Uterus (tissue), 4 donors: ENCODE measurements around the gene WIZ. TPM values are rescaled to one million over a fixed set of nuclear protein-coding genes. Genes with fewer than 3 reads are reported as not detected.

Experiments used
- DNase-seq, 2 donors: peaks; one replicate each; pipeline ENCODE4 v3.0.0-alpha.2; 2019 to 2020
- H3K27ac ChIP-seq, 2 donors: fragments of 200-600 bp; sonication (generic); 1 replicate in 1 of 2; 2 replicates in 1 of 2; pipeline ENCODE4 v1.5.1; 2016 to 2018
- H3K27me3 ChIP-seq, 2 donors: fragments of 200-600 bp; sonication (generic); one replicate each; pipeline ENCODE4 v1.5.1; 2018 to 2019; ENCODE audit warnings: control low read depth in 1 of 2
- H3K36me3 ChIP-seq, 2 donors: fragments of 200-600 bp; sonication (generic); one replicate each; pipeline ENCODE4 v1.5.1; 2019; ENCODE audit warnings: control low read depth in 1 of 2
- H3K4me1 ChIP-seq, 2 donors: fragments of 200-600 bp; sonication (generic); one replicate each; pipeline ENCODE4 v1.5.1; 2018 to 2019; ENCODE audit warnings: control low read depth in 1 of 2
- H3K4me3 ChIP-seq, 2 donors: fragments of 200-600 bp; sonication (generic); 1 replicate in 1 of 2; 2 replicates in 1 of 2; pipeline ENCODE4 v1.5.1; 2018 to 2019; ENCODE audit warnings: mild to moderate bottlenecking in 1 of 2
- H3K9me3 ChIP-seq, 2 donors: fragments of 200-600 bp; sonication (generic); one replicate each; pipeline ENCODE4 v1.5.1; 2019; ENCODE audit warnings: control low read depth in 1 of 2
- CTCF ChIP-seq, 4 experiments: fragments of 200-600 bp in 2 of 4; fragments of 450-650 bp in 2 of 4; sonication (generic) in 2 of 4; IDR thresholded peaks; one replicate each; pipeline ENCODE4 v1.5.1; 2016 to 2019; ENCODE audit warnings: antibody characterized with exemption in 4 of 4, mild to moderate bottlenecking in 2 of 4, moderate library complexity in 1 of 4
- POLR2A ChIP-seq, 2 donors: fragments of 450-650 bp; IDR thresholded peaks; one replicate each; pipeline ENCODE4 v1.6.1; 2016; ENCODE audit warnings: antibody characterized with exemption in 2 of 2, mild to moderate bottlenecking in 1 of 2, moderate library complexity in 1 of 2
- intact Hi-C: fragments of 100-400 bp; cut with DNase I; formaldehyde crosslinking; loops from one replicate; pipeline ENCODE4 v1.15.1; 2023; ENCODE audit warnings: low total_unique reads
- total RNA-seq, 4 donors: library from RNA; depleted of rRNA in 3 of 4; stranded (reverse); fragments of >200 nt in 3 of 4; gene quantifications; one replicate each; pipeline versions ENCODE4 v1.1.0 to v1.2.4, GENCODE V29; 2014 to 2023
- donor health status: DM: yes; HTN: yes; CAD: no.

WIZ gene, protein sequence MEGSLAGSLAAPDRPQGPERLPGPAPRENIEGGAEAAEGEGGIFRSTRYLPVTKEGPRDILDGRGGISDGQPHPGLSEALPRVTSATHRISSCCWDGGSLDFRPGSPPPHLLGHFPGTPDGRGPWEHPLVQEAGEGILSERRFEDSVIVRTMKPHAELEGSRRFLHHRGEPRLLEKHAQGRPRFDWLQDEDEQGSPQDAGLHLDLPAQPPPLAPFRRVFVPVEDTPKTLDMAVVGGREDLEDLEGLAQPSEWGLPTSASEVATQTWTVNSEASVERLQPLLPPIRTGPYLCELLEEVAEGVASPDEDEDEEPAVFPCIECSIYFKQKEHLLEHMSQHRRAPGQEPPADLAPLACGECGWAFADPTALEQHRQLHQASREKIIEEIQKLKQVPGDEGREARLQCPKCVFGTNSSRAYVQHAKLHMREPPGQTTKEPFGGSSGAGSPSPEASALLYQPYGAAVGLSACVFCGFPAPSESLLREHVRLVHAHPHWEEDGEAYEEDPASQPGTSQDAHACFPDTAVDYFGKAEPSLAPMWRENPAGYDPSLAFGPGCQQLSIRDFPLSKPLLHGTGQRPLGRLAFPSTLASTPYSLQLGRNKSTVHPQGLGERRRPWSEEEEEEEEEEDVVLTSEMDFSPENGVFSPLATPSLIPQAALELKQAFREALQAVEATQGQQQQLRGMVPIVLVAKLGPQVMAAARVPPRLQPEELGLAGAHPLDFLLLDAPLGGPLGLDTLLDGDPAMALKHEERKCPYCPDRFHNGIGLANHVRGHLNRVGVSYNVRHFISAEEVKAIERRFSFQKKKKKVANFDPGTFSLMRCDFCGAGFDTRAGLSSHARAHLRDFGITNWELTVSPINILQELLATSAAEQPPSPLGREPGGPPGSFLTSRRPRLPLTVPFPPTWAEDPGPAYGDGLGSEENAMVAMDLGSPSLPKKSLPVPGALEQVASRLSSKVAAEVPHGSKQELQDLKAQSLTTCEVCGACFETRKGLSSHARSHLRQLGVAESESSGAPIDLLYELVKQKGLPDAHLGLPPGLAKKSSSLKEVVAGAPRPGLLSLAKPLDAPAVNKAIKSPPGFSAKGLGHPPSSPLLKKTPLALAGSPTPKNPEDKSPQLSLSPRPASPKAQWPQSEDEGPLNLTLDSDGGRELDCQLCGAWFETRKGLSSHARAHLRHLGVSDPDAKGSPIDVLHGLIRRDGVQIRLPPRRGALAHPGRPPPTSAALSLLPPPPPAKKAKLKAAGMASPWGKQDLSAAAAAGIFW (N-terminal part only)
- total RNA-seq, result 10 to 100 TPM in 1 of 4 donors, 1 to 10 TPM in 3; 6.5 to 53.9 (median 8.5) TPM

DNA sequence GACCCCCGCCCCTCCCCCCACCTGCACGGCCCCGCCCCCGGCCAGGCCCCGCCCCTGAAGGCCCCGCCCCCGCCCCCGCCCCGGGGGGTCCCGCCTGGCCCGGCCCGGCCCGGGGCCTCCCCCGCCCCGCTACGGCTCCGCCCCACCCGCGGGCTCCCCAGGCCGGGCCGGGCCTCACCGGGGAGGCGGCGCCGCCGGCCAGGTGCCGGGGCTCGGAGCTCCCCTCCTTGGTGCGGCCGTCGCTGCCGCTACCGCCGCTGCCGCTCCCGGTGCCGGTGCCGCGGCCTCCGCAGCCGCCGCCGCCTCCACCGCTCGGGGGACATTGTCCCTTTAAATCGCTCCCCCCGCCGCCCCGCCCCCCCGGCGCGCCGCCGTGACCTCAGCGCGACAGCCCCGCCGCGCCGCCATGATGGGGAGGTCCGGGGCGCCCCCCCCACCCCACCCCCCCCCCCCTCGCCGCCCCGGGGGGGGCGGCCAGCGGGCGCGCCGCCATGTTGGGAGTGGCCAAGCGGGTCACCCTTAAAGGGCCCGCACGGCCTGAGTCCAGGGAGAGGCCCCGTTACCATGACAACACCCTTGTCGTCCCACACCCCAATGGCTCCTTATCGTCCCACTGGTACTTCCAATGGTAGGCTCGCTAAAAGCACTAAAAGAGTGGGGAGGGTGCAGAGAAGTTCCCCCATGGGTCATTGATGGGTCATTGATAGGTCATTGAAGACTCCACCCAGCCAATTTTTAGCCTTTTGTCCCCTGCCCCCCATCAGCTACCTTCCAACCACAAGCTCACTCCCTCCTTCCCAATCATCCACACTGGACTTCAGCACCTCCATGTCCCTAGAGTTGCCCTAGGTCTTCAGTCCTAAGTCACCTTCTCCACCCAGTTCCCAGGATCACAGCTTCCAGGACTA lies at the start of gene WIZ:
Gene WIZ, minus strand, starts transcription at position 337 of the 908 bp plus-strand sequence. CDS start 1,649 bp downstream, outside the sequence.
- peak; percentile 85 to 88 for DNase-seq
- TF ChIP-seq POLR2A (IDR thresholded peaks at IDR 0.05), result peak in 1 of 2 donors; percentile 52
- TF ChIP-seq CTCF (IDR thresholded peaks at IDR 0.05), result no peak
- Histone ChIP-seq H3K4me3 (peak within 1 kb of the TSS; percentile 57 to 61), H3K36me3 (no peaks in the 10 kb centered on the region), H3K27ac (peak within 1 kb of the TSS; percentile 66 to 93), H3K4me1 (peaks cover 0 to 9% of the 10 kb centered on the region in 2 donors), H3K9me3 (no peaks in the 10 kb centered on the region), H3K27me3 (no peaks in the 10 kb centered on the region)
- intact Hi-C loops, result no loop called here

DNA sequence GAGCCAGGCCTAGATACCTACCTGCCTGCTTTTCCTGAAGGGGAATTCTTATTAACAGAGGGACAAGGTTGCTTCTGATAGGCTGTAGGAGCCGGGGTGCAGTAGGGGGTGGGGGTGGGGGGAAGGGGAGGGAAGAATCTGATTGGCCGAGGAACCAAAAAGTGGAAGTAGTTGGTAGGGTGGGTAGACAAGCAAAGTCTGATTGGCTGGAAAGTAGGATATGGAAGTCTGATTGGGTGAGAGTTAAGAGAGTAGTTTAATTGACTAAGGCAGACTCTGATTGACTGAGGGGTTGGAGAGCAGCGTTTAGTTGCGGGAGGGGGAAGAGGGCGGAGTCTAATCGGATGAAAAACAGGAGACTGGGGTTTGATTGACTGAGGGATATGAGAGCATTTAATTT lies 49.2 kb upstream of the WIZ start:
- TF ChIP-seq POLR2A (IDR thresholded peaks at IDR 0.05), result no peak
- no peak for TF ChIP-seq CTCF (IDR thresholded peaks at IDR 0.05)
- no peak for DNase-seq
- intact Hi-C loops, result no loop called here
- H3K27me3 ChIP-seq, result no peaks in the 10 kb centered on the region
- no peaks in the 10 kb centered on the region for H3K9me3 ChIP-seq
- H3K36me3 ChIP-seq, result no peaks in the 10 kb centered on the region
- no peaks in the 10 kb centered on the region for H3K4me1 ChIP-seq
- H3K4me3 ChIP-seq, result no peak overlapping the region
- no peak overlapping the region for H3K27ac ChIP-seq

DNA sequence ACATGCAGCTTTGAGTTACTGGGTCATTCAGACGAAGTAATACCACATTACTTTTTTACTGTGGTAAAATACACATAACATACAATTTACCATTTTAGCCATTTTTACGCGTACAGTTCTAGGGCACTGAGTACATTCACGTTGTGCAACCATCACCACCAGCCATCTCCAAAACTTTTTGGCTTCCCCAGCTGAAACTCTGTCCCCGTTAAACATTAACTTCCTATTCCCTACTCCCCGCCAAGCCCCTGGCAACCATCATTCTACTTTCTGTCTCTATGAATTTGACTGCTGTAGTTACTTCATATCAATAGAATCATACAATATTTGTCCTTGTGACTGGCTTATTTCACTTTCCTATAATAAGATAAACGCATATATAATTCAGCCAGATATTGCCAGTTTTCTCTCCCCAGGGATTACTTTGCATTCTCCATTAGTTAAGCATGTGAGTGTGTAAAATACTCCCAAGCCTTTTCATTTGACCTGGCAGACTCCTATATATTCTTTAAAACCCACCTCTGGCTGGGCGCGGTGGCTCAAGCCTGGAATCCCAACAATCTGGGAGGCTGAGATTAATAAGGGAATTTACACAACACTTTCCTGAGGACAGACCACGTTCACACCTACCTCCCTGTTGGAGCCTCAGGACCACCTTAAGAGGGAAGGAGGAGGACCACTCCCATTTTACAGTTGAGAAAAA lies 48.6 kb upstream of the WIZ start:
- TF ChIP-seq CTCF (IDR thresholded peaks at IDR 0.05), result no peak
- TF ChIP-seq POLR2A (IDR thresholded peaks at IDR 0.05), result no peak
- Histone ChIP-seq H3K9me3 (no peaks in the 10 kb centered on the region), H3K4me3 (no peak overlapping the region), H3K27me3 (no peaks in the 10 kb centered on the region), H3K36me3 (no peaks in the 10 kb centered on the region), H3K4me1 (no peaks in the 10 kb centered on the region), H3K27ac (no peak overlapping the region)
- intact Hi-C loops, result no loop called here
- DNase-seq, result no peak

DNA sequence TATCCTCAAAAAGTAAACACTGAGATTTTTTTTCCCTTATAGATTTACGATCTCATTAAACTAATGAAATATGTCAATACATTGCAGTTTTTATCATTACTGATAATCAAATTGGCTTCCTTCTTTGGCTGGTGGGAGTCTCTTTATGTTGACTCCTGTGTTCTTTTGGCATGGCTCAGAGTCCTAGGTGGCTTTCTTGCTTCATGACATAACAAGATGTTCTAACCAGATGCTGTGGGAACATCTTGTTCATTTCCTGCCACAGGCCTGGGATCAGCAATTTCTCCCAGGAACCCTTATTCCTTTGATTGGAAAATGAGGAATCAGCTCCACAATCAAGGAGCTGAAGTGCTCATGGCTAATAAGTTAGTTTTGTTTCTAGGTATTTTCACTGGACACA lies 45.4 kb upstream of the WIZ start:
- H3K4me3 ChIP-seq, result no peak overlapping the region
- H3K27ac ChIP-seq, result no peak overlapping the region
- TF ChIP-seq CTCF (IDR thresholded peaks at IDR 0.05) (no peak), POLR2A (IDR thresholded peaks at IDR 0.05) (no peak)
- H3K27me3 ChIP-seq, result no peaks in the 10 kb centered on the region
- H3K4me1 ChIP-seq, result no peaks in the 10 kb centered on the region
- no peaks in the 10 kb centered on the region for H3K36me3 ChIP-seq
- DNase-seq, result no peak
- intact Hi-C loops, result no loop called here
- no peaks in the 10 kb centered on the region for H3K9me3 ChIP-seq
